ENCODE data around the gene MISP3. TPM values are rescaled to one million over a fixed set of nuclear protein-coding genes. Genes with fewer than 3 reads are reported as not detected.

MISP3 gene
- total RNA-seq, 1 experiment from 2014 or later: 4.1 TPM

DNA sequence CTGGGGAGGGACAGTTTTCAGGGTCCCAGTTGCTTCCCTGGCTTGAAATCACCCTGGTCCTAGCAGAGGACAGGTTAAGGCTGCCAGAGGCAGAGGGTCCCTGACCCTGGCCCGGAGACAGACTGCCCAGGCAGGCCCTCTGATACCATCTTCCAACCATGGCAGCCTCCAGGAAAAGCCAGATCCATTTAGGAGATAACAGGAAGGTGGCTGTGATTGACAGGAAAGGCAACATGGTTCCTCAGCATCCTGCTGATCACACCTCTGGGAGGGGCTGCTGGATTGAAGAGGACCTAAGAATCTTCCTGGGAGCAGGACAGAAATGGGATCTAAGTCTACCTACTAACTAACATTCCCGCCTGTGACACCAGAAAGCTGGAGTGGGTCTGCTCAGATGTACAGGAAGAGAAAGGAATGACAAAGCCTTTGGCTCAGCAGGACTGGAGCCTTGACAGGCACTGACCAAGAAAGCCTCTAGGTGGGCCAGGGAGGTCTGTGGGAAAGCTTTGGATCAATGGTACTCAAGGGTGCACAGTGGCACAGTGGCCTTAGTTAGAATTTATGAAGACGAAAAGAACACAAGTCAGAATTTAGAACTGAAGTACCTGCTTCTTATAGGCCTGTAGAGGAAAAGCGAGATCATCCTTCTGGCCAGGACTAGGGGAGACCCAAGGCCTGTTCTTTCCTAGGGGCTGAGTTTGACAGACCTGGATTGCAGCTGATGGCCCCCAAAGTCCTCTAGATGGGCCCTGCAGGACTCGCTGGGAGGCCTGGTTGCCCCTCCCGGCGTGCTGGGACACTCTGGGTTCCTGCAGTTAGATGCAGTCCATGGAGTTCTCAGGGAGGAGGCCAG lies 47.3 kb downstream of the MISP3 start:
- DNase-seq (ENCODE audit: low read depth): no peak

DNA sequence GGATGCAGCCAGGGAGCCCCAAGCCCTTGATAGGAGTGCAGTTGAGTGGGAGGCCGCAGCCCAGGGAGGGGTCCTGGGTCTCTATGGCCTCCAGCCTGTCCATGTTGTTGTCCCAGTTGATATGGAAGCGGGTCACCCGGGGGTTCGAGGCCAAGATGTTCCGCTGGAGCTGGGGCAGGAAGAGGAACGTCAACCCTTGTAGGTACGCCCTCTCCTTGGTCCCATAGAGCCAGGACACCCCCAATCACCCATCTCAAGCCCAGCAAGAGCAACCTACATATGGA lies 47.9 kb downstream of the MISP3 start:
- no peak for DNase-seq (ENCODE audit: low read depth)

- no peak for DNase-seq (ENCODE audit: low read depth)
Observed at GRCh38 chr19:14122924-14123323, 50.3 kb downstream of the MISP3 start.

Other genes with a start within 250 kb of the MISP3 start
- 1.3 TPM in 1 of 2 replicates, not detected in the other for gene NANOS3, start 195.7 kb upstream of the MISP3 start, total RNA-seq (2014; rRNA removed; shearing (Covaris generic))
- gene BRME1, start 166.7 kb upstream of the MISP3 start, total RNA-seq (2014; rRNA removed; shearing (Covaris generic)): 1.6 and 2.1 TPM in 2 replicates
- gene CC2D1A, start 166.6 kb upstream of the MISP3 start, total RNA-seq (2014; rRNA removed; shearing (Covaris generic)): 14.7 and 15.7 TPM in 2 replicates
- gene PODNL1, start 134.4 kb upstream of the MISP3 start, total RNA-seq (2014; rRNA removed; shearing (Covaris generic)): 3.2 and 4.2 TPM in 2 replicates
- 21.1 and 23.5 TPM in 2 replicates for gene DCAF15, start 120.3 kb upstream of the MISP3 start, total RNA-seq (2014; rRNA removed; shearing (Covaris generic))
- 1.7 and 2.1 TPM in 2 replicates for gene RFX1, start 66.5 kb upstream of the MISP3 start, total RNA-seq (2014; rRNA removed; shearing (Covaris generic))
- not detected in 2 replicates for gene RLN3, start 44.6 kb upstream of the MISP3 start, total RNA-seq (2014; rRNA removed; shearing (Covaris generic))
- gene IL27RA, start 41.0 kb upstream of the MISP3 start, total RNA-seq (2014; rRNA removed; shearing (Covaris generic)): 2.3 TPM in 2 replicates
- under 0.01 TPM in 2 replicates for gene PALM3, start 10.7 kb upstream of the MISP3 start, total RNA-seq (2014; rRNA removed; shearing (Covaris generic))
- gene C19orf67, start 13.0 kb downstream of the MISP3 start, total RNA-seq (2014; rRNA removed; shearing (Covaris generic)): 0.59 TPM in 1 of 2 replicates, not detected in the other
- gene SAMD1, start 18.0 kb downstream of the MISP3 start, total RNA-seq (2014; rRNA removed; shearing (Covaris generic)): 24.2 and 41.8 TPM in 2 replicates
- gene PRKACA, start 45.0 kb downstream of the MISP3 start, total RNA-seq (2014; rRNA removed; shearing (Covaris generic)): 55.2 and 60.9 TPM in 2 replicates
- gene ASF1B, start 63.8 kb downstream of the MISP3 start, total RNA-seq (2014; rRNA removed; shearing (Covaris generic)): 86.6 and 90.8 TPM in 2 replicates
- gene ADGRL1, start 133.4 kb downstream of the MISP3 start, total RNA-seq (2014; rRNA removed; shearing (Covaris generic)): 1.1 and 1.4 TPM in 2 replicates